Right lobe of liver (tissue), 4 donors: ENCODE measurements around the gene FBXL2.

ENCODE experiments used
- POLR2A ChIP-seq: fragments of 450-650 bp; IDR thresholded peaks from one replicate; pipeline ENCODE4 v1.6.1; 2017; ENCODE audit warnings: antibody characterized with exemption, mild to moderate bottlenecking
- TF ChIP-seq, protein P1 (sequence below), 4 donors: fragments of 200-600 bp in 3 of 4; fragments of 450-650 bp in 1 of 4; IDR thresholded peaks; one replicate each; pipeline versions ENCODE4 v1.5.1 to v1.8.0; 2016 to 2022; ENCODE audit warnings: antibody characterized with exemption in 4 of 4, mild to moderate bottlenecking in 2 of 4
- donor health status: DM: no; HTN: no; CAD: no.
- donor health status: DM: no; HTN: no; CAD: no.
- donor health status: DM: no; HTN: yes; CAD: no.

DNA sequence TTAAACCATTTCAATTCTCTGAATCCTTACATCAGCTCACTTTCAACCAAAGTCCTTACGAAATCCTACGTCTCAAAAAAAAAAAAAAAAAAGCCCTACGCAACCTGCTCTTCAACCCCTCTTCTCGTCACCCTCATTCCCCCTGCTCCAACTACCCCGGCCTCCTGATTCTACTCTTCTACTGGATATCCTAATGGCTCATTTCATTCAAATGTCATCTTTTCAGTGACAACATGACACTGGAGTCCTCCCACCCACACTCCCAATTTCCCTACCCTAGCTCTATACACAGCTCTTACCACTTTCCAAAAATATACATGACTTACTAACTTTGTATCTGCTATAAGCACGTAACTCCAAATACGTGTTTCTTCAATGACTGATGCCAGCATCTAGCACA lies 151.5 kb downstream of the FBXL2 start:
- TF ChIP-seq, protein P1, sequence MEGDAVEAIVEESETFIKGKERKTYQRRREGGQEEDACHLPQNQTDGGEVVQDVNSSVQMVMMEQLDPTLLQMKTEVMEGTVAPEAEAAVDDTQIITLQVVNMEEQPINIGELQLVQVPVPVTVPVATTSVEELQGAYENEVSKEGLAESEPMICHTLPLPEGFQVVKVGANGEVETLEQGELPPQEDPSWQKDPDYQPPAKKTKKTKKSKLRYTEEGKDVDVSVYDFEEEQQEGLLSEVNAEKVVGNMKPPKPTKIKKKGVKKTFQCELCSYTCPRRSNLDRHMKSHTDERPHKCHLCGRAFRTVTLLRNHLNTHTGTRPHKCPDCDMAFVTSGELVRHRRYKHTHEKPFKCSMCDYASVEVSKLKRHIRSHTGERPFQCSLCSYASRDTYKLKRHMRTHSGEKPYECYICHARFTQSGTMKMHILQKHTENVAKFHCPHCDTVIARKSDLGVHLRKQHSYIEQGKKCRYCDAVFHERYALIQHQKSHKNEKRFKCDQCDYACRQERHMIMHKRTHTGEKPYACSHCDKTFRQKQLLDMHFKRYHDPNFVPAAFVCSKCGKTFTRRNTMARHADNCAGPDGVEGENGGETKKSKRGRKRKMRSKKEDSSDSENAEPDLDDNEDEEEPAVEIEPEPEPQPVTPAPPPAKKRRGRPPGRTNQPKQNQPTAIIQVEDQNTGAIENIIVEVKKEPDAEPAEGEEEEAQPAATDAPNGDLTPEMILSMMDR (IDR thresholded peaks at IDR 0.05), result no peak
- no peak for TF ChIP-seq POLR2A
